NCI-H1930 (cell line): ENCODE data around the gene TPPP2.
"Not testable (repeated sequence)": the region's sequence is repeated elsewhere in the genome, so short reads cannot be mapped to it uniquely, and the experiment has no call there.

Experiments used
- DNase-seq, 2 experiments: peaks; one replicate each; lab custom pipeline; 2025; lab: John Stamatoyannopoulos, UW

Gene TPPP2

DNA sequence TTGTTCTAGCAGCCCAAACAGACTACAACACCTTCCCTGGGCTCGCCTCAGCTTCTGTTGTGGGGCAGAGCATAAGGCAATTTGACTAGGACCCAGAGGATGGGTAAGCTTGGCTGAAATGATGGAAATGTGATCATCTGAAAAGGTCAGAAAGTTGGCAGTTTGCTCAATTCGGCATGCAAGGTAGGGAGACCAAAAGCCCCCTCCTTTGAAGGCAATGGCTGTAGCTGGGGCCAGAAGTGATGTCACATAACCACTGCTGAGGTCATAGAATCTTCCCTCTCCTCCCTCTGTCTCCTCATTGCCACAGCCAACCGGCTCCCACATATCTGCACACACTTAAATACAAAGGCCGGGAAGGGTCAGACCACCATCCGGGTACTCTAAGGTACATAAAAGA lies at the start of gene TPPP2:
Gene TPPP2 (plus strand): TSS at position 301 of the 400 bp plus-strand sequence. CDS start 365 bp downstream, outside the sequence.
- DNase-seq, result no peak

DNA sequence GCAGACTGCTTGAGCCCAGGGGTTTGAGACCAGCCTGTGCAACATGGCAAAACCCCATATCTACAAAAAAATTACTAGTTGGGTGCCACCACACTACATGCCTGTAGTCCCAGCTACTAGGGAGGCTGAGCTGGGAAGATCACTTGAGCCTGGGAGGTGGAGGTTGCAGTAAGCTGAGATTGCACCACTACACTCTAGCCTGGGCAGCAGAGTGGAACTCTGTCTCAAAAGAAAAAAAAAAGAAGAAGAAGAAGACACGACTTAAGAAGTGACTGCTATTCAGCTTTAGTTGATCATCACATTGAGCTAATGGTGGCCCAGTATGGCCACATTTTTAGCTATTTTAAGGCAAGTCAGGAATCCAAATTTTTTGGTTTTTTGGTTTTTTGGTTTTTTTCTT lies 49.1 kb upstream of the TPPP2 start:
- no peak for DNase-seq

GRCh38 chr14:20982646-20983369 lies 47.2 kb upstream of the TPPP2 start:
- DNase-seq, result no peak

DNA sequence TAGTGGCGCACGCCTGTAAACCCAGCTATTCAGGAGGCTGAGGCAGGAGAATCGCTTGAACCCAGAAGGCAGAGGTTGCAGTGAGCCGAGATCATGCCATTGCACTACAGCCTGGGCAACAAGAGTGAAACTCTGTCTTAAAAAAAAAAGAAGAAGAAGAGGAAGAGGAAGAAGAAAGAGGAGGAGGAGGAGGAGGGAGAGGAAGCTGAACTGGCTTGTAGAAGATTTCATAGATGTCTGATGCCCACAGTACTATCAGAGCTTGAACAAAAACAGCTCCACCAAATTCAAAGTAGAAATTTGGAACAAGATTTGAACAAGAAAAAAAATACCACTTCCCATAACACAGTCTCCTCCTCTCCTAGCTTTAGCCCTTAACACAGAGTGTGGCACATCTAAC lies 44.4 kb upstream of the TPPP2 start:
- not testable (repeated sequence) for DNase-seq

DNA sequence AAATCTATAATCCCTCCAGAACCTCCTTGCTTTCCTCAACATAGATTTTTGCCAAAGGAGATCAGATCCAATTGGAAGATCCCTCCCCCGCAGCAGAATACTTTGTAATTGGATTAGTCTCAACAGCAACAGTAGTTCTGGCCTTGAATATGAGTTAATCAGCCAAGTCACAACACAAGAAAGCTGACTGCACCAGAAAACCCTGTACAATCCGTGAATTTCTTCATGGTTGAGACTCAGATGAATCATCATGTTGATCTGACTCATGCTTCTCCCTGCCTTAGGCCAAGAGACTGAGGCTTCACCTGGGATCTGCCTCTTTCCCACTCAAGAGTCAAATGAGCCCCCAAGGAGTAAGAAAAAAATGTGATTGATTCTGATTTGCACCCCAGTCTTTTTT lies 43.2 kb upstream of the TPPP2 start:
- DNase-seq, result no peak

- DNase-seq, result no peak
Measured at GRCh38 chr14:20988717-20989470, 41.1 kb upstream of the TPPP2 start.

DNA sequence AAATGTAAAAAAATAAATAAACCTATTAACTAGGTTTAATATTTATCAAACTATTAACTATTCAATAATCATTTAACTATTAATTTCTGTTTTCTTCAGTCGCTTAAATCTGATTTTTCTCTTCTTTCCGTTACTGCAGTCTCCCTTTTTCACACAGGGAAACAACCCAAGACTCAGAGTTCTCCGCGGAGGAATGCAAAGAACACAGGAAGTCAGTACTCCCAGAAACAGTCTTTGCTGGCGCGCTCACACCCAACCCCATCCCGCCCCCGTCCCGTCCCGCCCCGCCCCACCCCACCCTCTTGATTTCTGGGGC lies 40.6 kb upstream of the TPPP2 start:
- no peak for DNase-seq

DNA sequence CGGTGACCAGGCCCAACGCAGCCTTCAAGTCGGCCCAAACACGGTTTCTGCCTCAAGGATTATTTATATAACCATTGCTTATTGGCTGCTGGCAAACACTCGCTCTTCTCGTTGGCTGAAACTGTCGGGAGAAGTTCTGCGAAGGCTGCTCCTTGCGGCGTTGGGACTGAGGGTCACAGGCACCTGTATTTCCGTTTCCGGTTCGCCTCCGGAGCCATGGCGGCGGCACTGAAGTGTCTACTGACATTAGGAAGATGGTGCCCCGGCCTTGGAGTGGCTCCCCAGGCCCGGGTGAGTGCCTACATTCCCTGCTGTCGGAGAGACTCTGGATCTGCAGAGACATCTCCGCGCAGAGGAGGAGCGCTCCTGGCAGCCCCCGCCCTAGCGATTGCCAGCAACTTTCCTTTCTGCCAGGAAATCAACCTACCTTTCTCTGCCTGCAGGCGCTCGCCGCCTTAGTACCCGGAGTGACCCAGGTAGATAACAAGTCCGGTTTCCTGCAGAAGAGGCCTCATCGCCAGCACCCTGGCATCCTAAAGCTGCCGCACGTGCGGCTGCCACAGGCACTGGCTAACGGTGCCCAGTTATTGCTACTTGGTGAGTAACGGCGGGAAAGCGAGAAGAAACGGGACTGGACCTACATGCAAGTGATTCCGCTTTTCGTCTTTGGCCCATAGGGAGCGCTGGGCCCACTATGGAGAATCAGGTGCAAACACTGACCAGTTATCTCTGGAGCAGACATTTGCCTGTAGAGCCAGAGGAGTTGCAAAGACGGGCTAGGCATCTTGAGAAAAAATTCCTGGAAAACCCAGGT lies 40.0 kb upstream of the TPPP2 start, which contains the start of gene METTL17:
Gene METTL17 (plus strand): TSS at position 194 of the 814 bp plus-strand sequence. CDS start 23 bp downstream, at position 217.
- peak; percentile 72 to 77 for DNase-seq

GRCh38 chr14:20996521-20996920 lies 33.5 kb upstream of the TPPP2 start:
- no peak for DNase-seq

GRCh38 chr14:20997115-20997514 lies 32.9 kb upstream of the TPPP2 start:
- DNase-seq, result no peak

DNA sequence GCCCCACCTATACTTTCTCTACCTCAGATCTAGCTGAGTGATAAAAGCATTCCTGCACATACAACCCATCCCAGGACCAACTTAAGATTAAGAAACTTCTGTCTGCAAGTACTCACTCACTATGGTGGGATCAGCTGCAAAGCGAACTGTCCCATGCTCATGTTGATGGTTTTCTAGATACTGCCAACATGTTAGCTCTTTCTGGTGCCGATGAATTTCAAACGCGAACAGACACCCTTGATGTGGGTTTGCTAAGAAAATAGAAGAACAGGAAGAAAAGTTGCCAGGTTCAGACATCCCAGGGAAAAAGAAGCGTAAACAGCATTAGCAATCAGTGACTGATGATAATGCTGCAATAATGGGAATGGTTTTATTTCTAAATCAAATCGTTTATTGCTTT lies 32.5 kb upstream of the TPPP2 start:
- DNase-seq, result no peak

- DNase-seq, result no peak
Measured at GRCh38 chr14:20998139-20998538, 31.9 kb upstream of the TPPP2 start.

- no peak for DNase-seq
Measured at GRCh38 chr14:20998674-20999366, 31.2 kb upstream of the TPPP2 start, which contains the start of gene SLC39A2. Gene SLC39A2 (plus strand): TSS chr14:20999293. CDS start chr14:20999447, 154 bp downstream.

GRCh38 chr14:20999591-20999990 lies 30.4 kb upstream of the TPPP2 start:
- DNase-seq, result no peak

DNA sequence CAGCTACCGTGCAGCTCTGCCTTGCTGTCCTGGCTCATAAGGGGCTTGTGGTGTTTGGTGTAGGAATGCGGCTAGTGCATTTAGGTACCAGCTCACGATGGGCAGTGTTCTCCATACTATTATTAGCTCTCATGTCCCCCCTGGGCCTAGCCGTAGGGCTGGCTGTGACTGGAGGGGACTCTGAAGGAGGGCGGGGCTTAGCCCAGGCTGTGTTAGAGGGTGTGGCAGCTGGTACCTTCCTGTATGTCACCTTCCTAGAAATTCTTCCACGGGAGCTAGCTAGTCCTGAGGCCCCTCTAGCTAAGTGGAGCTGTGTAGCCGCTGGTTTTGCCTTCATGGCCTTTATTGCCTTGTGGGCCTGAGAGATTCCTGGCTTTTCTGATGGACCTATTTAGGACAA lies 28.8 kb upstream of the TPPP2 start:
- DNase-seq, result no peak

DNA sequence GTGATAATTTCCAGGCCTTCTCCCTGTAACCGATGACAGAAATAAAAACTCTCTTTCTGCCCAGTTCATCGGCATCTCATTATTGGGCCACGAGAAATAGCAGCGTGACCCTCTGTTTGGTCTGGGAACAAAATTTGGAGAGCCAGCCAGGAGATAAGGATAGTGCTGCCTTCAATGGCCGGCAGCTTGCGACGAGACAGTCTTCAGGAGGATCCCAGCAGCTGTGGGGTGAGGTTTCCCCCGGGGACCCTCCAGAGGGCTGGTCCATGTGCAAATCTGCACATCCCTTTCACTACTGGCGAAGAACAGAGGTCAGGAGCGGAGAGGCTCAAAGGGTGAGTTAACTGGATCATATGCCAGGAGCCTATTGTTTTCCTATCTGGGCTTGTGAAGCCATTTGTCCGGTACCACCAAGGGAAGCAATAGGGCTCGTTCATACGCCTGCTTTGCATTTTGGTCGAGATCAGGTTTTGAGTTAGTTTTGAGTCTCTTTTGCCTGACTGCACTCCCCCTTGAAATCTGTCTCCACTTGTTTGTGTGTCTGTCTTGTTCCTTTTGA lies 26.1 kb upstream of the TPPP2 start:
- no peak for DNase-seq

GRCh38 chr14:21009721-21010120 lies 20.3 kb upstream of the TPPP2 start:
- not testable (repeated sequence) for DNase-seq

GRCh38 chr14:21011136-21011535 lies 18.9 kb upstream of the TPPP2 start:
- DNase-seq, result no peak

DNA sequence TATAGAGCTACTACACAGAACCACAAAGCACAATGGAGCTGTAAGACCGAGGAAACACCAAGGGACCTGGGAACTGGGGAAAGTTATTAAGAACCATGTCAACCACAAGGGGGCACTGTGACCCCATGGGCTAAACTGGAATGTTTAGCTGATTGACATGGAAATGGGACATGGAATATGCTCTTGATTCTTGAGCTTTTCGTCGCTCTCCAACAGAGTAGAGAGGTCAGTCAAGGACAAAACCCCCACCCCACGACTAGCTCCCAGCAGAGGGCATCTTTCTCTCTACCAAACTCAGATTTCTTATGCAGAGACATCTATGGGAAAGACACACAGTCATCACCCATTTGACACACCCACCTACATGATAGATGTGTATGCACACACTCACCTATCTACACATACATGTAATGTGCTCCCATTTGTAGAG lies 15.2 kb upstream of the TPPP2 start:
- DNase-seq, result peak; percentile 59 to 75

DNA sequence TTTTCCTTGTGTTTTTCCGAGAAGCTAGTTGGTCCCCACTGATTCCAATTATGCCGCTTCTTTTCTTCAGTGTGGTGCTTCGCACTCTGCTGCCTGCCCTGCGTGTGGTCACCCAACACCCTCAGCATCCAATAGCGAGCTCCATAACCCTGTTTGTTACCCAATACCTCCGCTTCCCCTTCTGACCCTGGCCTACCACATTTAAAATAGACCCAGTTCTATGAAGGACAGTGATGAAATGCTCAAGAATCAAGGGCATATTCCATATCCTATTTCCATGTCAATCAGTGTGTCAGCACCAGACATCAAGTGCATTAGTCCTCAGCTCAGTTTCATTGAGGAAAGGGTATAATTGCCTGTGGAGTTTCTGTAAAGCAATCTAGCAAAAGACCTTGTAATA lies 14.7 kb upstream of the TPPP2 start:
- DNase-seq, result no peak

DNA sequence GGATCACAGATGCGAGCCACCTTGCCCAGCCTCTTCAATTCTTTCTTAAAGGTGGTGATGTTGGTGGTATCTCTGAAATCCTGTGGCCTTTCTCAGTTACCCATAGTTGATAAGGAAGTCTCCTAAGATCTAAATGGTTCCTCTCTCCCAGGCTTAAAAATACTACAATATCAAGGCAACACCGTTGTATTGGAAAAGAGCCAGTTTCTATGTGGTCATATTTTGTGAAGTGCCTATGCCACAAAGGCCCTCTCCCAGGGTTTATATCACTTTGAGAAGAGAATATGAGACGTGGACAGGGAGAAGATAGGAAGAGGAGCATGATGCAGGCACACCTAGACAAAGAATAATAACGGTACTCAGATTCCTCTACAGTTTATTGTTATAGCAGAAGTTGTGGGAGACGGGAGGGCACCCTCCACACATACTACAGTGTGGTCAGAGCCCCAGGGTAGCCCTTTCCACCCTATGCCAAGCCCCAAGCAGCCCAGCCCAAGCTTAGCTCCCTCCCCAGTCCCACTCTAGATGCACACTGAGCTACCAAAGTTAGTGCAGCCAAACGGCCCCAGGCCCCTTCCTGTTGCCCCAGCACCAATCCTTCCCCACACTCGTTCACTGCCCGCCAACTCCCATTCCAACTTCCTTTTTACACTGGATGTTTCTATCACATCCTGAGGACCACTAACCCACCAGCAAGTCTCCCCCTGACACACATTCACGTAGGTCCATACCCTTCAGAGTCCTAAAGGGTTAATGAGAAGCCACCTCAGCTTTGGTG lies 13.4 kb upstream of the TPPP2 start:
- no peak for DNase-seq
